Brain microvascular endothelial cell (primary cell): ENCODE data around the gene ASCC3.

Experiments used
- DNase-seq: peaks from one replicate; pipeline ENCODE4 v3.0.0-alpha.2; 2020
- H3K27ac ChIP-seq: fragments of 250-450 bp; sonication (Bioruptor Pico); 2 replicates; pipeline ENCODE4 v1.5.1; 2020; ENCODE audit warnings: mild to moderate bottlenecking, moderate library complexity
- H3K27me3 ChIP-seq: fragments of 250-450 bp; sonication (Bioruptor Pico); replicated peaks from 2 replicates; pipeline ENCODE4 v1.5.1; 2020; ENCODE audit warnings: mild to moderate bottlenecking
- H3K36me3 ChIP-seq: fragments of 250-450 bp; sonication (Bioruptor Pico); replicated peaks from 2 replicates; pipeline ENCODE4 v1.5.1; 2020; ENCODE audit warnings: mild to moderate bottlenecking
- H3K4me3 ChIP-seq: 2 replicates; pipeline ENCODE4 v1.5.1; 2011; ENCODE audit warnings: low read depth, mild to moderate bottlenecking, control low read depth, low read length, moderate library complexity
- in situ Hi-C: cut with HindIII; loops from 2 replicates; pipeline ENCODE4 v1.10.0; 2017; ENCODE audit warnings: low sequenced_read_pairs, low pct_ligation_motif_present
- TF ChIP-seq, protein P1 (sequence below): IDR thresholded peaks from 2 replicates; pipeline ENCODE4 v1.5.1; 2011; ENCODE audit warnings: low read depth, mild to moderate bottlenecking, moderate library complexity, low read length, control low read depth, inconsistent platforms; ENCODE audit errors: missing control alignments

ASCC3 gene

DNA sequence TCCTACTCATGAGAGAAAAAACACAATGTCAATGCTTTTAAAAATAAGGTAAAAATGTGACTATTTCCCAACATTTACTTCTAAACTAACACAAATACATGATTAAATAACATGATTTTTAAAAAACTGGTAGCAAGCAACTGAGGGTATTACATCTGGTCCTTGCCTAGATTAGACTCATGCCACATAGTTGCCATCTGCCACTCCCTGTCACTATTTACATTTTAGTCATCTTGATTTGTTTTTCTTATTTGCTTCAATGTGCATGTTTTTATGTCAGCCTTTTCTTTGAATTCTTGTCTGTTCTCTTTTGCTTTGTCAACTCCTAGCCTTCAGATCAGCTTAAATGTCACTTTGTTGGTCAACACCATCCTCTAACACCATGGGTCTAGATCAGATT, 209.4 kb downstream of the ASCC3 start:
- TF ChIP-seq, protein P1, sequence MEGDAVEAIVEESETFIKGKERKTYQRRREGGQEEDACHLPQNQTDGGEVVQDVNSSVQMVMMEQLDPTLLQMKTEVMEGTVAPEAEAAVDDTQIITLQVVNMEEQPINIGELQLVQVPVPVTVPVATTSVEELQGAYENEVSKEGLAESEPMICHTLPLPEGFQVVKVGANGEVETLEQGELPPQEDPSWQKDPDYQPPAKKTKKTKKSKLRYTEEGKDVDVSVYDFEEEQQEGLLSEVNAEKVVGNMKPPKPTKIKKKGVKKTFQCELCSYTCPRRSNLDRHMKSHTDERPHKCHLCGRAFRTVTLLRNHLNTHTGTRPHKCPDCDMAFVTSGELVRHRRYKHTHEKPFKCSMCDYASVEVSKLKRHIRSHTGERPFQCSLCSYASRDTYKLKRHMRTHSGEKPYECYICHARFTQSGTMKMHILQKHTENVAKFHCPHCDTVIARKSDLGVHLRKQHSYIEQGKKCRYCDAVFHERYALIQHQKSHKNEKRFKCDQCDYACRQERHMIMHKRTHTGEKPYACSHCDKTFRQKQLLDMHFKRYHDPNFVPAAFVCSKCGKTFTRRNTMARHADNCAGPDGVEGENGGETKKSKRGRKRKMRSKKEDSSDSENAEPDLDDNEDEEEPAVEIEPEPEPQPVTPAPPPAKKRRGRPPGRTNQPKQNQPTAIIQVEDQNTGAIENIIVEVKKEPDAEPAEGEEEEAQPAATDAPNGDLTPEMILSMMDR, result no peak
- in situ Hi-C loops, result no loop called here

DNA sequence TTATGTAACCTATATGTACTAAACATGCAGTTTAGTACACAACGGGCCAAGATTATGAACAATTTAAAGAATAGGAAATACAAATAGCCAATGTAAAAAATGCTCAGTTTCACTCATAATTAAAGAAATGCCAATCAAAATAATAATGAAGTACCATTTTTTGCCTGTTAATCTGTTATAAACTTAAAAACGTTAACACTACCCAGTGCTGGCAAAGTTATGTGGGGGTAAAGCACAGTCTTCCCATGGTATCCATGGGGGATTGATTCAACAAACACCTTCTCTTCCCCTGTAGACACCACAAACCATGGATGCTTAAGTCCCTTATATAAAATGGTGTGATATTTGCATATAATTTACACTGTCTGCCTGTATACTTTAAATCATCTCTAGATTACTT, 211.1 kb downstream of the ASCC3 start:
- TF ChIP-seq, protein P1, result no peak
- H3K4me3 ChIP-seq, result no peak overlapping the region
- H3K36me3 ChIP-seq, result no peaks in the 10 kb centered on the region
- no peak overlapping the region for H3K27ac ChIP-seq
- in situ Hi-C loops, result no loop called here
- no peak for DNase-seq
- H3K27me3 ChIP-seq, result no peaks in the 10 kb centered on the region

More for the DNA sequence above, 209.4 kb downstream of the ASCC3 start:
- Histone ChIP-seq H3K4me3 (no peak overlapping the region), H3K36me3 (no peaks in the 10 kb centered on the region), H3K27me3 (no peaks in the 10 kb centered on the region), H3K27ac (no peak overlapping the region)
- DNase-seq, result no peak

DNA sequence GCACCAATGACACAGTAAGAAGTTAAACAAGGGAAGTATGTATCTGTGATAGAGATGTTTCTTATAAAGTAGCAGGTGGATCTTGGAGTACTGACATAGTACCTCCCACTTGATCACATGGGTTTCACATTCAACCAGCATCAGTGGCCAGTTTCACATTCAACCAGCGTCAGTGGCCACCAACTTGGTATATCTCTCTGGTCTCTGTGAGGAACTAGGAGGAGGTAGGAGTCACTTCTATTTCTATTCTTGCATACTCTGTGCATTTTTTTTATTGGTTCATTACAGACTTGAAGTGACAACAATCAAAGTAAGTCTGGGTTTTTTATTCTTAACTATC, 216.1 kb downstream of the ASCC3 start:
- in situ Hi-C loops, result no loop called here

DNA sequence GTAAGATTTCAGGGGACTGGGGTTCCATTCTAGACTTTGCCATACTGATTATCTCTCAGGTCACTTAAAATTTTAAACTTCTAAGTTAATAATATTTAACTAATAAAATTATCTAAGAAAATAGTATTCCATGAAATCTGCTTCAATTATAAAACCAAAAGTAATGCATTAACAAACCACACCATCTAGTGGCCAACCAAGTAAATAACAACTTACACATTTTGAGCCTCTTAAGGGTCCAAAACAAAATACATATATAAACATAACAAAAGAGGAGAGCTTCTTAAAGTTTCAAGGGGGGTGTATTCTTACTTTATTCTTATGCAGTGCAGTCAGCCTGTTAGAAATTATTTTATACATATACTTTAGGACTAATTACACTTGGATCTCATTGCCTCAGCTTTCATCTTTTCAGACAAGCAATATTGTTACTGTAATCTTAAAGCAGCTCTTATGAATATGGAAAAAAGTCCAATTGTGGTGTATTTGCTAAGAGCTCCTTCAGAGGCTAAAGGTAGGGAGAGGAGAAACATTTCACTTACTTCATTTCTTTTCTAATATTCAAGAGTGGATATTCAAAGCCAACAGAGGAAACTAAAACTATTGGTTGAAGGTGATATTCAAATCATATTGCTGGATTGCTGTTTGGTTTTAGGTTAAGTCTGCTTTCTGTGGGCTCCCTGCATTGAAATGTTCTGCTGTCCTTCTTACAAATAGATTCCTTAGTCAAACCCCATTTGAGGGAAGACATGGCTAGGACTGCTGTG, 216.7 kb downstream of the ASCC3 start:
- TF ChIP-seq, protein P1, result no peak
- Histone ChIP-seq H3K27ac (no peak overlapping the region), H3K36me3 (peaks cover 3% of the 10 kb centered on the region), H3K27me3 (no peaks in the 10 kb centered on the region), H3K4me3 (no peak overlapping the region)
- in situ Hi-C loops, result no loop called here
- DNase-seq, result no peak

More for the DNA sequence above, 216.1 kb downstream of the ASCC3 start:
- DNase-seq, result no peak
- no peak overlapping the region for H3K27ac ChIP-seq
- peaks cover 3% of the 10 kb centered on the region for H3K36me3 ChIP-seq
- no peaks in the 10 kb centered on the region for H3K27me3 ChIP-seq
- H3K4me3 ChIP-seq, result no peak overlapping the region
- TF ChIP-seq, protein P1, result no peak

DNA sequence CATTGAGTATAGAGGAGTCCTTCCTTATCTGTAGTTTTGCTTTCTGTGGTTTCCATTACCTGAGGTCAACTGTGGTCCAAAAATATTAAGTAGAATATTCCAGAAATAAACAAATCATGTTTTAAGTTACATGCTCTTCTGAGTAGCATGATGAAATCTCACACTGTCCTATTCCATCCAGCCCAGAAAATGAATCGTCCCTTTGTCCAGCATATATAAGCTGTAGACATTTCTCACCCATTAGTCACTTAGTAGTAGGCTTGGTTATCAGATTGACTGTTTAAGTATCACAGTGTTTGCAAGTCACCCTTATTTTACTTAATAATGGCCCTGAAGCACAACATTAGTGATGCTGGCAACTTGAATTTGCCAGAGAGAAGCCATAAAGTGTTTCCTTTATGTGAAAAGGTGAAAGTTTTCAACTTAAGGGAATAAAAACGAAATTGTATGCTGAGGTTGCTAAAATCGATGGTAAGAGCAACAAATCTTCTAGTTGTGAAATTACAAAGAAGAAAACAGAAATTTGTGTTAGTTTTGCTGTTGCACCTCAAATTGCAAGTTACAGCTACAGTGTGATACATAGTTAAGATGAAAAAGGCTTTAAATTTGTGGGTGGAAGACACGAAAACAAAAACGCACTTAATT, 217.8 kb downstream of the ASCC3 start:
- H3K27ac ChIP-seq, result peak overlapping the region; percentile 82
- in situ Hi-C loops, result no loop called here
- no peaks in the 10 kb centered on the region for H3K27me3 ChIP-seq
- DNase-seq, result peak; percentile 78
- TF ChIP-seq, protein P1, result no peak
- H3K36me3 ChIP-seq, result peaks cover 3% of the 10 kb centered on the region
- H3K4me3 ChIP-seq, result no peak overlapping the region
